ENCODE results near the gene ATL2. TPM values are rescaled to one million over a fixed set of nuclear protein-coding genes. Genes with fewer than 3 reads are reported as not detected.

ATL2 gene
- total and polyA plus RNA-seq, 2 of the 8 experiments (the other 6 are each of a cell fraction or from before 2014, with no cell fraction given) = 38.8 to 84.6 TPM

DNA sequence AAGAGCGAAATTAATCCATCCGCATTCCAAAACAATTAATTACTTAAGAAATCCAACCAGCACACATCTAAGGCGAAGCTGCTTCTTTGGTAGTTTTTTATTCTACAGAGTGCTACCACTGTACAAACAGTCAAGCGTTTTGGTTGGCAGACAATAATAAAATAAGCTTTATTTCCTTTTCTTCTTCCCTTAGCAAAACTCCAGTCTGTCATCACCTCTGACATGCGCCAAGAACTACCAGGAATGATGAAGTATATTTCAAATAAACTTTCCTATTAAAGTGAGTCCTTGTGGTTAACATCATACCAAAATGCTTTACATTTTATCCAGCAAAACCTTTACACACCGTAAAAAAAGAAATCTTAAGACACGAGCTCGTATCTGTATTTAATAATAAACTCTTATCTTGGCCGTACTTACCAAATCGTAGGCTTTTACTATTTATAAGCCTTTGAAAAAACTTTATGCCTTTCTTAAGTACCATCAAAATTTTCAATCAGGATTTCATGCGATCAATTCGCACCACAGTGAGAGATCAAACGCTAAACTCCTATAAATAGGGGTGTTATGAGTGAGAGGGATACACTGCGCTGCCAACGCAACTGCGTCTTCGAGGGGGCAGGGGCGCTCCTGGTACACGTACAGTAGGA, 1.3 kb downstream of the ATL2 start:
- Histone ChIP-seq H3K23ac (ENCODE audit: insufficient read length) (no peak overlapping the region), H3K9me3 (ENCODE audit: insufficient read depth in 2 of 2, low read depth in 1 of 2, low read length in 1 of 2) (no peaks in the 10 kb centered on the region), H2AK5ac (ENCODE audit: low read depth, low read length) (no peak overlapping the region), H2BK15ac (ENCODE audit: low read length) (no peak overlapping the region), H2BK12ac (ENCODE audit: low read depth, low read length) (no peak overlapping the region), H3K23me2 (ENCODE audit: low read depth, low read length) (peaks cover 8% of the 10 kb centered on the region), H2AFZ (ENCODE audit: low read length) (no peak overlapping the region), H3K4me2 (ENCODE audit: insufficient read depth in 1 of 2, low read depth in 2 of 2, low read length in 2 of 2) (peak overlapping the region; percentile 62 to 76), H3K18ac (ENCODE audit: extremely low read depth, low read length) (no peak overlapping the region; the same call in 1 of the 2 replicates), H3K79me2 (ENCODE audit: control insufficient read depth in 1 of 2, insufficient read depth in 2 of 2, low read length in 2 of 2) (peaks cover 29 to 57% of the 10 kb centered on the region in 2 experiments), H3K79me1 (ENCODE audit: low read depth, low read length) (no peaks in the 10 kb centered on the region), H4K8ac (ENCODE audit: extremely low read depth, insufficient read depth, low read length) (no peak overlapping the region), H2BK120ac (replicated peaks; ENCODE audit: low read depth, low read length) (no peak overlapping the region), H3K4me3 (ENCODE audit: extremely low read depth in 1 of 4, insufficient read depth in 2 of 4, low read depth in 3 of 4, low read length in 4 of 4) (peak overlapping the region; percentile 68 to 99 (median 96)), H3K56ac (replicated peaks; ENCODE audit: insufficient read length, low read depth, low read length) (no peak overlapping the region), H4K5ac (ENCODE audit: insufficient read length, low read depth, low read length) (no peak overlapping the region), H3K27me3 (replicated peaks in 1 of 4; ENCODE audit: control insufficient read depth in 3 of 4, extremely low read depth in 1 of 4, insufficient read depth in 3 of 4, low read length in 3 of 4) (no peaks in the 10 kb centered on the region; a peak in 1 of 7 replicates), H3K27ac (ENCODE audit: low read depth, low read length) (0 out of 2 replicates have a peak overlapping the region, but pooled peaks have one; percentile 96), H3K9ac (replicated peaks in 1 of 4; ENCODE audit: extremely low read depth in 1 of 4, low read depth in 3 of 4, low read length in 3 of 4) (peak overlapping the region; percentile 79 to 98 (median 90)), H4K91ac (replicated peaks; ENCODE audit: insufficient read length, low read length) (no peak overlapping the region), H2BK20ac (ENCODE audit: low read length) (no peak overlapping the region), H3K4ac (replicated peaks; ENCODE audit: insufficient read length, low read depth, low read length) (no peak overlapping the region), H3K4me1 (replicated peaks in 1 of 4; ENCODE audit: control insufficient read depth in 3 of 4, insufficient read depth in 4 of 4, low read length in 3 of 4) (peaks cover 0 to 5% (median 4%) of the 10 kb centered on the region in 4 experiments; a peak in 3 of 7 replicates), H4K20me1 (replicated peaks in 1 of 2; ENCODE audit: control insufficient read depth in 1 of 2, insufficient read depth in 2 of 2, low read length in 2 of 2) (peaks cover 11 to 23% of the 10 kb centered on the region in 2 experiments), H3K36me3 (ENCODE audit: control insufficient read depth in 2 of 4, insufficient read depth in 4 of 4, low read length in 3 of 4) (peaks cover 0 to 4% (median 1%) of the 10 kb centered on the region in 4 experiments; a peak in 2 of 8 replicates), H3K14ac (ENCODE audit: insufficient read length) (no peak overlapping the region), H2BK5ac (ENCODE audit: low read depth, low read length) (no peak overlapping the region)
- FAIRE-seq = no peak
- TF ChIP-seq EZH2 (IDR thresholded peaks at IDR 0.05; ENCODE audit: low read depth, low read length, severe bottlenecking) (no peak), SP2 (IDR thresholded peaks at IDR 0.05; ENCODE audit: low read length) (no peak), RAD21 (IDR thresholded peaks at IDR 0.05 in 1 of 2, conservative IDR thresholded peaks at IDR 0.05 in 1 of 2; ENCODE audit: low read depth in 2 of 2, low read length in 2 of 2) (peak in 1 of 2 experiments; percentile 18; a peak in 2 of 4 replicates), NRF1 (IDR thresholded peaks at IDR 0.05; ENCODE audit: low read depth, low read length) (no peak), KDM1A (IDR thresholded peaks at IDR 0.05; ENCODE audit: borderline replicate concordance, low read length) (no peak), SIX5 (IDR thresholded peaks at IDR 0.05; ENCODE audit: low read depth, low read length) (no peak)
- TF ChIP-seq, protein P1, sequence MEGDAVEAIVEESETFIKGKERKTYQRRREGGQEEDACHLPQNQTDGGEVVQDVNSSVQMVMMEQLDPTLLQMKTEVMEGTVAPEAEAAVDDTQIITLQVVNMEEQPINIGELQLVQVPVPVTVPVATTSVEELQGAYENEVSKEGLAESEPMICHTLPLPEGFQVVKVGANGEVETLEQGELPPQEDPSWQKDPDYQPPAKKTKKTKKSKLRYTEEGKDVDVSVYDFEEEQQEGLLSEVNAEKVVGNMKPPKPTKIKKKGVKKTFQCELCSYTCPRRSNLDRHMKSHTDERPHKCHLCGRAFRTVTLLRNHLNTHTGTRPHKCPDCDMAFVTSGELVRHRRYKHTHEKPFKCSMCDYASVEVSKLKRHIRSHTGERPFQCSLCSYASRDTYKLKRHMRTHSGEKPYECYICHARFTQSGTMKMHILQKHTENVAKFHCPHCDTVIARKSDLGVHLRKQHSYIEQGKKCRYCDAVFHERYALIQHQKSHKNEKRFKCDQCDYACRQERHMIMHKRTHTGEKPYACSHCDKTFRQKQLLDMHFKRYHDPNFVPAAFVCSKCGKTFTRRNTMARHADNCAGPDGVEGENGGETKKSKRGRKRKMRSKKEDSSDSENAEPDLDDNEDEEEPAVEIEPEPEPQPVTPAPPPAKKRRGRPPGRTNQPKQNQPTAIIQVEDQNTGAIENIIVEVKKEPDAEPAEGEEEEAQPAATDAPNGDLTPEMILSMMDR (IDR thresholded peaks at IDR 0.05; ENCODE audit: control extremely low read depth in 1 of 3, insufficient read depth in 1 of 3, low read depth in 1 of 3, low read length in 3 of 3) = peak in 1 of 3 experiments; percentile 15; a peak in 1 of 4 replicates
- TF ChIP-seq, protein P2, sequence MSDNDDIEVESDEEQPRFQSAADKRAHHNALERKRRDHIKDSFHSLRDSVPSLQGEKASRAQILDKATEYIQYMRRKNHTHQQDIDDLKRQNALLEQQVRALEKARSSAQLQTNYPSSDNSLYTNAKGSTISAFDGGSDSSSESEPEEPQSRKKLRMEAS (IDR thresholded peaks at IDR 0.05) = no peak
- CTCF ChIA-PET (ENCODE audit: partially characterized antibody) = interaction anchor here (0.5 to 4.6 kb wide), 33 partner anchors 9 to 300 kb away, joined by 3 to 40 read pairs (median 4); partner anchors contain the start of gene CYP1B1
- POLR2A ChIA-PET (ENCODE audit: partially characterized antibody) = interaction anchor here (0.6 to 2.5 kb wide), 24 partner anchors 8 to 1194 kb away, joined by 3 to 9 read pairs (median 4); partner anchors contain the start of gene SRSF7
- DNase-seq (ENCODE audit: low read depth in 1 of 2, low spot score in 2 of 2) = no peak
- 38% methylated on average over 19 of the region's 19 CpGs; no CpG with 5 or more reads in 1 of the 2 experiments for WGBS, 2 experiments (ENCODE audit: extremely low coverage in 1 of 2, insufficient coverage in 1 of 2, insufficient read length in 1 of 2, insufficient replicate concordance in 2 of 2, low coverage in 1 of 2, low lambda C conversion rate in 2 of 2, missing lambda C conversion rate in 1 of 2)

Measured in H1 (cell line).